Measurements from ENCODE around the gene ACTR1B. TPM values are rescaled to one million over a fixed set of nuclear protein-coding genes. Genes with fewer than 3 reads are reported as not detected.
"Not testable (repeated sequence)": the region's sequence is repeated elsewhere in the genome, so short reads cannot be mapped to it uniquely, and the experiment has no call there.

Gene ACTR1B
- total RNA-seq, result 142 and 147 TPM in 2 replicates

GRCh38 chr2:97663962-97664635 is at the start of gene ACTR1B:
TSS of gene ACTR1B (minus strand) at chr2:97664044. CDS start at chr2:97663890, 154 bp downstream.
- Mint-ChIP-seq H3K9me3 (no peaks in the 10 kb centered on the region), H3K27ac (peak within 1 kb of the TSS; percentile 98), H3K4me1 (ENCODE audit: low read depth) (peaks cover 30% of the 10 kb centered on the region), H3K4me3 (ENCODE audit: low read depth) (peak within 1 kb of the TSS; percentile 92), H3K36me3 (ENCODE audit: low read depth) (peaks cover 35% of the 10 kb centered on the region), H3K27me3 (ENCODE audit: low read depth) (no peaks in the 10 kb centered on the region)
- peak; percentile 98 for DNase-seq (ENCODE audit: low spot score)
- intact Hi-C loops (cut with micrococcal nuclease), result loop anchor here (1.0 to 5.0 kb wide), 6 partner anchors 9 to 1517 kb away; partner anchors contain the start of gene DUSP2

- DNase-seq (ENCODE audit: low spot score), result no peak
- Mint-ChIP-seq H3K27me3 (ENCODE audit: low read depth) (no peaks in the 10 kb centered on the region), H3K4me3 (ENCODE audit: low read depth) (peak overlapping the region; percentile 97), H3K27ac (peak overlapping the region; percentile 98), H3K36me3 (ENCODE audit: low read depth) (peaks cover 44% of the 10 kb centered on the region), H3K9me3 (no peaks in the 10 kb centered on the region), H3K4me1 (ENCODE audit: low read depth) (peaks cover 61% of the 10 kb centered on the region)
- intact Hi-C loops (cut with micrococcal nuclease), result loop anchor here (5.0 to 10.0 kb wide), 2 partner anchors 675 to 742 kb away; no protein-coding TSS in a partner anchor
Observed at GRCh38 chr2:97712693-97713295, 49.0 kb upstream of the ACTR1B start.

GRCh38 chr2:97712175-97712574 is 48.3 kb upstream of the ACTR1B start:
- DNase-seq (ENCODE audit: low spot score); H3K27me3 Mint-ChIP-seq (ENCODE audit: low read depth); H3K9me3 Mint-ChIP-seq: not testable (repeated sequence)
- Mint-ChIP-seq H3K36me3 (ENCODE audit: low read depth) (peaks cover 39% of the 10 kb centered on the region), H3K4me3 (ENCODE audit: low read depth) (peak overlapping the region; percentile 75), H3K27ac (peak overlapping the region; percentile 82), H3K4me1 (ENCODE audit: low read depth) (peaks cover 55% of the 10 kb centered on the region)
- intact Hi-C loops (cut with micrococcal nuclease), result loop anchor here (5.0 to 10.0 kb wide), 2 partner anchors 675 to 743 kb away; no protein-coding TSS in a partner anchor

GRCh38 chr2:97711394-97711711 is 47.5 kb upstream of the ACTR1B start:
- no peaks in the 10 kb centered on the region for H3K27me3 Mint-ChIP-seq (ENCODE audit: low read depth)
- peaks cover 49% of the 10 kb centered on the region for H3K4me1 Mint-ChIP-seq (ENCODE audit: low read depth)
- no peaks in the 10 kb centered on the region for H3K9me3 Mint-ChIP-seq
- peak overlapping the region; percentile 83 for H3K27ac Mint-ChIP-seq
- peak overlapping the region; percentile 75 for H3K4me3 Mint-ChIP-seq (ENCODE audit: low read depth)
- intact Hi-C loops (cut with micrococcal nuclease), result loop anchor here (5.0 to 10.0 kb wide), 2 partner anchors 676 to 743 kb away; no protein-coding TSS in a partner anchor
- peaks cover 32% of the 10 kb centered on the region for H3K36me3 Mint-ChIP-seq (ENCODE audit: low read depth)
- DNase-seq (ENCODE audit: low spot score), result no peak

- Mint-ChIP-seq H3K4me3 (ENCODE audit: low read depth) (no peak overlapping the region), H3K36me3 (ENCODE audit: low read depth) (peaks cover 5% of the 10 kb centered on the region), H3K27me3 (ENCODE audit: low read depth) (no peaks in the 10 kb centered on the region), H3K4me1 (ENCODE audit: low read depth) (peaks cover 32% of the 10 kb centered on the region), H3K27ac (no peak overlapping the region), H3K9me3 (no peaks in the 10 kb centered on the region)
- intact Hi-C loops (cut with micrococcal nuclease), result no loop called here
- DNase-seq (ENCODE audit: low spot score), result no peak
Observed at GRCh38 chr2:97708608-97709007, 44.8 kb upstream of the ACTR1B start.

- no peak for DNase-seq (ENCODE audit: low spot score)
- Mint-ChIP-seq H3K36me3 (ENCODE audit: low read depth) (peaks cover 2% of the 10 kb centered on the region), H3K27me3 (ENCODE audit: low read depth) (no peaks in the 10 kb centered on the region), H3K4me3 (ENCODE audit: low read depth) (no peak overlapping the region), H3K27ac (no peak overlapping the region), H3K9me3 (no peaks in the 10 kb centered on the region), H3K4me1 (ENCODE audit: low read depth) (peaks cover 27% of the 10 kb centered on the region)
- intact Hi-C loops (cut with micrococcal nuclease), result no loop called here
Observed at GRCh38 chr2:97708048-97708380, 44.2 kb upstream of the ACTR1B start.

- H3K27me3 Mint-ChIP-seq (ENCODE audit: low read depth), result no peaks in the 10 kb centered on the region
- intact Hi-C loops (cut with micrococcal nuclease), result no loop called here
- no peaks in the 10 kb centered on the region for H3K9me3 Mint-ChIP-seq
Observed at GRCh38 chr2:97707362-97708047, 43.7 kb upstream of the ACTR1B start.

GRCh38 chr2:97706708-97707345 is 43.0 kb upstream of the ACTR1B start:
- DNase-seq (ENCODE audit: low spot score), result no peak
- intact Hi-C loops (cut with micrococcal nuclease), result no loop called here
- no peak overlapping the region for H3K4me3 Mint-ChIP-seq (ENCODE audit: low read depth)
- H3K27me3 Mint-ChIP-seq (ENCODE audit: low read depth), result no peaks in the 10 kb centered on the region
- H3K9me3 Mint-ChIP-seq, result no peaks in the 10 kb centered on the region
- H3K4me1 Mint-ChIP-seq (ENCODE audit: low read depth), result peaks cover 18% of the 10 kb centered on the region
- H3K36me3 Mint-ChIP-seq (ENCODE audit: low read depth), result peaks cover 2% of the 10 kb centered on the region
- no peak overlapping the region for H3K27ac Mint-ChIP-seq

More at GRCh38 chr2:97707362-97708047, 43.7 kb upstream of the ACTR1B start:
- no peak overlapping the region for H3K27ac Mint-ChIP-seq
- peaks cover 2% of the 10 kb centered on the region for H3K36me3 Mint-ChIP-seq (ENCODE audit: low read depth)
- H3K4me1 Mint-ChIP-seq (ENCODE audit: low read depth), result peaks cover 25% of the 10 kb centered on the region
- H3K4me3 Mint-ChIP-seq (ENCODE audit: low read depth), result no peak overlapping the region
- no peak for DNase-seq (ENCODE audit: low spot score)

GRCh38 chr2:97706112-97706511 is 42.3 kb upstream of the ACTR1B start:
- DNase-seq (ENCODE audit: low spot score), result no peak
- Mint-ChIP-seq H3K36me3 (ENCODE audit: low read depth) (peaks cover 2% of the 10 kb centered on the region), H3K9me3 (no peaks in the 10 kb centered on the region), H3K4me1 (ENCODE audit: low read depth) (peaks cover 11% of the 10 kb centered on the region), H3K27me3 (ENCODE audit: low read depth) (no peaks in the 10 kb centered on the region), H3K4me3 (ENCODE audit: low read depth) (no peak overlapping the region), H3K27ac (no peak overlapping the region)
- intact Hi-C loops (cut with micrococcal nuclease), result no loop called here

GRCh38 chr2:97704989-97705388 is 41.1 kb upstream of the ACTR1B start:
- no peak overlapping the region for H3K4me3 Mint-ChIP-seq (ENCODE audit: low read depth)
- no peak overlapping the region for H3K27ac Mint-ChIP-seq
- DNase-seq (ENCODE audit: low spot score), result no peak
- peaks cover under 1% of the 10 kb centered on the region for H3K36me3 Mint-ChIP-seq (ENCODE audit: low read depth)
- no peaks in the 10 kb centered on the region for H3K27me3 Mint-ChIP-seq (ENCODE audit: low read depth)
- intact Hi-C loops (cut with micrococcal nuclease), result no loop called here
- peaks cover 5% of the 10 kb centered on the region for H3K4me1 Mint-ChIP-seq (ENCODE audit: low read depth)
- no peaks in the 10 kb centered on the region for H3K9me3 Mint-ChIP-seq

- Mint-ChIP-seq H3K27ac (no peak overlapping the region), H3K9me3 (no peaks in the 10 kb centered on the region), H3K36me3 (ENCODE audit: low read depth) (no peaks in the 10 kb centered on the region), H3K4me3 (ENCODE audit: low read depth) (no peak overlapping the region), H3K4me1 (ENCODE audit: low read depth) (peaks cover 2% of the 10 kb centered on the region), H3K27me3 (ENCODE audit: low read depth) (no peaks in the 10 kb centered on the region)
- DNase-seq (ENCODE audit: low spot score), result no peak
- intact Hi-C loops (cut with micrococcal nuclease), result no loop called here
Observed at GRCh38 chr2:97703741-97704140, 39.9 kb upstream of the ACTR1B start.

- Mint-ChIP-seq H3K27me3 (ENCODE audit: low read depth) (no peaks in the 10 kb centered on the region), H3K27ac (no peak overlapping the region), H3K36me3 (ENCODE audit: low read depth) (no peaks in the 10 kb centered on the region), H3K4me1 (ENCODE audit: low read depth) (peaks cover 2% of the 10 kb centered on the region), H3K4me3 (ENCODE audit: low read depth) (no peak overlapping the region), H3K9me3 (no peaks in the 10 kb centered on the region)
- intact Hi-C loops (cut with micrococcal nuclease), result no loop called here
- no peak for DNase-seq (ENCODE audit: low spot score)
Observed at GRCh38 chr2:97702731-97703470, 39.1 kb upstream of the ACTR1B start.
